Measurements from ENCODE around the gene STX7.

- TF ChIP-seq CTCF (IDR thresholded peaks at IDR 0.05) (no peak), POLR2AphosphoS5 (IDR thresholded peaks at IDR 0.05) (no peak), POLR2A (IDR thresholded peaks at IDR 0.05) (no peak)
These were observed 39.5 kb upstream of the STX7 start, which contains the start of gene TAAR8 for GRCh38 chr6:132552372-132552771.

Data from stomach (tissue), 4 donors.